ENCODE data around the gene ASB2. TPM values are rescaled to one million over a fixed set of nuclear protein-coding genes. Genes with fewer than 3 reads are reported as not detected.
A peak's percentile ranks its signal among the peaks of the same experiment; 100 is the strongest.

The ASB2 gene
- total RNA-seq, 1 donor from 2014 or later: 19.8 TPM

DNA sequence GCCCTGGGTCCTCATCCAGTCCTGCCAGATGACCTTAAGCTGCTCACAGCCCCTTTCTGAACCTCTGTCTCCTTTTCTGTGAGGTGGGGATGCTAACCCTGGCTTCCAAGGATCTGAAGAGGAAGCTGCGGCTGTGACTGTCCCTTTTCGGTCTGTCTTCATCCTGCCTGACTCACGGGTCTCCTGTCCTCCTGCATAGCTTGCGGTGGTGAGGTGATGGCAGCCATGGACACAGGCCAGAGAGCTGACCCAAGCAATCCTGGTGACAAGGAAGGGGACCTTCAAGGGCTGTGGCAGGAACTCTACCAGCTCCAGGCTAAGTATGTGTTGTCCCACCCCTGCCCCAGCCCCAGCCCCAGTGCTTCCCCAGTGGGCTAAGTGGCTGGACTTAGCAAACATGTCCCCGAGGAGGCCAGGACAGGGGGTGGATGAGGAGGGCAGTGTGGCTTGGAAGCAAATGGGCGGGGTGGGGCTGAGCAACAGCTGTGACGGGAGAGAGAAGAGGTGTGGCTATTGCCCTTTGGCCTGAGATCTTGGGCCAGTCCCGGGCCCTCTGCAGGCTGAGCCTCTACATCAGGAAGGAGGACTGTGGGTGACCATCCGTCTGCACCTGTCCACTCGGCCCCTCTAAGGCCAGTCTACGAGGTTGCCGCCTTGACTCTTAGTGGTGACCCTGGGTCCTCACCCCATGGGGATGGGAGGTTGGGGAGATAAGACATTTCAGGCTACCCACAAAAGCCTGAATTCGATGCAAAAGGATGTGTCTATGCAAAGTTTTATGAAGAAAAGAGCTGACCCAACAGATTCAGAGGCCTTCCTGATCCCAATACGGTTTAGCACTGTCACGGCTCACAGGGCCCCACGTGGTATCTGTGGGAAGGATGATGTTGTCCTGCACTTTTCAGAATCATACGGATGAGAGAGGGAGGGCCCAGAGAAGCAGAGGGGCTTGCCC is 21.8 kb upstream of the ASB2 start:
- no peaks in the 10 kb centered on the region for H3K36me3 Mint-ChIP-seq (ENCODE audit: low read depth)
- peaks cover 48% of the 10 kb centered on the region for H3K4me1 Mint-ChIP-seq (ENCODE audit: low read depth)
- peak overlapping the region; percentile 53 for H3K27ac Mint-ChIP-seq
- no peaks in the 10 kb centered on the region for H3K27me3 Mint-ChIP-seq (ENCODE audit: low read depth)
- no peak for DNase-seq (ENCODE audit: low spot score)
- H3K9me3 Mint-ChIP-seq: no peaks in the 10 kb centered on the region
- intact Hi-C loops (cut with micrococcal nuclease): loop anchor here (2.0 kb wide), 1 partner anchor 13 kb away; no protein-coding TSS in a partner anchor
- no peak overlapping the region for H3K4me3 Mint-ChIP-seq (ENCODE audit: low read depth)

DNA sequence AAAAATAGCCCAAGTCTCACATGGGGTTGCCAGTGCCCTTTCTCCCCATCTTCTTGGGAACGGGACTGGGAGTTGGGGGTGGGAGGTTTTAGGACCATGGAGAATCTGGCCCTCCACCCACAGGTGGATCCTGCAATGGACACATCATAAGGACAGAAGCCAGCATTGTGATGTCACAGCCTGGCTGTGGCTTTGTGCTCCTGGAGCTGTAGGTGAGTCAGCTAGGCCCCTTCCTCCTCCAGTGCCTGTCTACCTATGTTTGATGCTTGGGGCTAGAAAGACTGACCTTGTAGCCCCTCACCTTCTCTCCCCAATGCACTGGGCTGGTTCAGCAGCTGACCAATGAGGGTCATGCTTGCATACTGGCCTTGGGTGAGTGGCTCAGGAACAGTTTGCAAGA is 20.7 kb upstream of the ASB2 start, which contains the start of gene CCDC197:
Gene CCDC197 (plus strand): TSS at position 220 of the 400 bp plus-strand sequence. CDS start 831 bp downstream, outside the sequence.
- no peaks in the 10 kb centered on the region for H3K36me3 Mint-ChIP-seq (ENCODE audit: low read depth)
- no peaks in the 10 kb centered on the region for H3K9me3 Mint-ChIP-seq
- H3K4me1 Mint-ChIP-seq (ENCODE audit: low read depth): peaks cover 48% of the 10 kb centered on the region
- H3K27ac Mint-ChIP-seq: peak within 1 kb of the TSS; percentile 63
- intact Hi-C loops (cut with micrococcal nuclease): loop anchor here (2.0 kb wide), 1 partner anchor 14 kb away; no protein-coding TSS in a partner anchor
- no peak within 1 kb of the TSS for H3K4me3 Mint-ChIP-seq (ENCODE audit: low read depth)
- DNase-seq (ENCODE audit: low spot score): no peak
- no peaks in the 10 kb centered on the region for H3K27me3 Mint-ChIP-seq (ENCODE audit: low read depth)

- H3K36me3 Mint-ChIP-seq (ENCODE audit: low read depth): no peaks in the 10 kb centered on the region
- DNase-seq (ENCODE audit: low spot score): no peak
- intact Hi-C loops (cut with micrococcal nuclease): loop anchor here (2.0 kb wide), 1 partner anchor 15 kb away; no protein-coding TSS in a partner anchor
- H3K4me1 Mint-ChIP-seq (ENCODE audit: low read depth): peaks cover 39% of the 10 kb centered on the region
- H3K9me3 Mint-ChIP-seq: no peaks in the 10 kb centered on the region
- no peak overlapping the region for H3K4me3 Mint-ChIP-seq (ENCODE audit: low read depth)
- H3K27me3 Mint-ChIP-seq (ENCODE audit: low read depth): no peaks in the 10 kb centered on the region
- peak overlapping the region; percentile 51 for H3K27ac Mint-ChIP-seq
Observed at GRCh38 chr14:93996130-93996695, 19.8 kb upstream of the ASB2 start.

- intact Hi-C loops (cut with micrococcal nuclease): loop anchor here (1.0 kb wide), 1 partner anchor 19 kb away; the partner anchor contains the start of gene ASB2
- H3K27me3 Mint-ChIP-seq (ENCODE audit: low read depth): no peaks in the 10 kb centered on the region
- H3K36me3 Mint-ChIP-seq (ENCODE audit: low read depth): no peaks in the 10 kb centered on the region
- no peaks in the 10 kb centered on the region for H3K9me3 Mint-ChIP-seq
- H3K4me3 Mint-ChIP-seq (ENCODE audit: low read depth): no peak overlapping the region
- DNase-seq (ENCODE audit: low spot score): no peak
- H3K4me1 Mint-ChIP-seq (ENCODE audit: low read depth): peaks cover 39% of the 10 kb centered on the region
- H3K27ac Mint-ChIP-seq: peak overlapping the region; percentile 51
Observed at GRCh38 chr14:93994919-93995682, 18.7 kb upstream of the ASB2 start.

DNA sequence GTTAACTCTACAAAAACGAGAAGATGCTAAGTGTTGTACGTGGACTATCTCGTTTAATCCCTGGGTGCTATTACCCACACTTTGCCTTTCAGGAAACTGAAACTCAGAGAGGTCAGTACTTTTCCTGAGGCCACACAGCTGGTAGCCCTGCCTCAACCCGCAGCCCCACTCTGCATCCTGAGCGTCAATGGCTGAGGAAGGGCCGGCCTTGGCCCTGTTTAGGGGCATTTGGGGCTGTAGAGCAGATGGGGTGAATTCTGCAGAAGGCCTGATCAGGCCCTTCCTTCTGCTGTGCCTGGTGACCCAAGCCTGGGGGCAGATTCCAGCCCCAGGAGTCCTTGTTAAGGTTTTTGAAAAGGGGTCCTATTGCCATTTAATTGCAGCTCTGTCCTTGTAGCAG is 17.0 kb upstream of the ASB2 start:
- Mint-ChIP-seq H3K27ac (no peak overlapping the region), H3K27me3 (ENCODE audit: low read depth) (no peaks in the 10 kb centered on the region), H3K36me3 (ENCODE audit: low read depth) (no peaks in the 10 kb centered on the region), H3K4me1 (ENCODE audit: low read depth) (peaks cover 33% of the 10 kb centered on the region), H3K4me3 (ENCODE audit: low read depth) (no peak overlapping the region), H3K9me3 (no peaks in the 10 kb centered on the region)
- intact Hi-C loops (cut with micrococcal nuclease): no loop called here
- DNase-seq (ENCODE audit: low spot score): no peak

DNA sequence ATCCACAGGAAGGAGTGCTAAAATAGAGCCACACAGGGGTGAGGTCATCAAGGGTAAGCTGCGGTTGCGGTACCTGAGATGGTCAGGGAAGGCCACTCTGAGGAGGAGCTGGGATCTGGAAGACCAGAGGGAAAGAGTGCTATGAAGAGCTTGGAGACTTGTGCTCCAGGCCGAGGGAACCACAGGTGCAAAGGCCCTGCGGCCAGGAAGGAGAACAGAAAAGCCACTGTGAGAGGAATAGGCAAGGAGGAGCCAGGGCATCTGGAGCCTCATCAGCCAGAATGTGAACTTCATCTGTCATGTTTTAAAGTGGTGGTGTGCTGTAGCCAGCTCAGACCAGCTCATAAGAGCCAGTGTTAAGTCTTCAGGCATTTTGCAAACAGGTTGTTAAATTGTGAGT is 15.3 kb upstream of the ASB2 start:
- intact Hi-C loops (cut with micrococcal nuclease): no loop called here
- no peaks in the 10 kb centered on the region for H3K27me3 Mint-ChIP-seq (ENCODE audit: low read depth)

GRCh38 chr14:93991212-93991611 is 14.8 kb upstream of the ASB2 start:
- DNase-seq (ENCODE audit: low spot score): no peak
- Mint-ChIP-seq H3K4me1 (ENCODE audit: low read depth) (peaks cover 18% of the 10 kb centered on the region), H3K4me3 (ENCODE audit: low read depth) (no peak overlapping the region), H3K27me3 (ENCODE audit: low read depth) (no peaks in the 10 kb centered on the region), H3K9me3 (no peaks in the 10 kb centered on the region), H3K36me3 (ENCODE audit: low read depth) (no peaks in the 10 kb centered on the region), H3K27ac (no peak overlapping the region)
- intact Hi-C loops (cut with micrococcal nuclease): no loop called here

More for the DNA sequence above, 15.3 kb upstream of the ASB2 start:
- Mint-ChIP-seq H3K36me3 (ENCODE audit: low read depth) (no peaks in the 10 kb centered on the region), H3K9me3 (no peaks in the 10 kb centered on the region), H3K4me3 (ENCODE audit: low read depth) (no peak overlapping the region), H3K4me1 (ENCODE audit: low read depth) (peaks cover 18% of the 10 kb centered on the region), H3K27ac (no peak overlapping the region)
- no peak for DNase-seq (ENCODE audit: low spot score)

DNA sequence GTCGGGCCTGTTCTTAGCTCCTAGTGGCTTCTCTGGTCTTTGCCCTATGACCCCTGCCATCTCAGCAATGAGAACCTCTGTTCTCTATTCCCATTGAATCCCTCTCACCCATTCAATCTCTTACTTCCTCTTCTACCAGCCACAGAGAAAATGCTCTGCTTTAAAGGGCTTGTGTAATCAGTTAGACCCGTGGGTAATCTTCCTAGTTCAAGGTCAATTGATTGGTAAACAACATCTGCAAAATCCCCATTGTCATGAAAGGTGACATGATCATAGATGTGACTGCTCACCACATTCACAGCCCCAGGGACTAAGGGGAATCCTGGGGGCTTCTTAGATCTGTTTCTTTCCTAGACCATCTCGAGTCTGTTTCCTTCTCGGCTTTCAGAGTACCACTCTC is 13.6 kb upstream of the ASB2 start:
- peaks cover 9% of the 10 kb centered on the region for H3K4me1 Mint-ChIP-seq (ENCODE audit: low read depth)
- no peaks in the 10 kb centered on the region for H3K9me3 Mint-ChIP-seq
- H3K27me3 Mint-ChIP-seq (ENCODE audit: low read depth): no peaks in the 10 kb centered on the region
- no peak overlapping the region for H3K27ac Mint-ChIP-seq
- no peaks in the 10 kb centered on the region for H3K36me3 Mint-ChIP-seq (ENCODE audit: low read depth)
- intact Hi-C loops (cut with micrococcal nuclease): no loop called here
- H3K4me3 Mint-ChIP-seq (ENCODE audit: low read depth): no peak overlapping the region
- no peak for DNase-seq (ENCODE audit: low spot score)

DNA sequence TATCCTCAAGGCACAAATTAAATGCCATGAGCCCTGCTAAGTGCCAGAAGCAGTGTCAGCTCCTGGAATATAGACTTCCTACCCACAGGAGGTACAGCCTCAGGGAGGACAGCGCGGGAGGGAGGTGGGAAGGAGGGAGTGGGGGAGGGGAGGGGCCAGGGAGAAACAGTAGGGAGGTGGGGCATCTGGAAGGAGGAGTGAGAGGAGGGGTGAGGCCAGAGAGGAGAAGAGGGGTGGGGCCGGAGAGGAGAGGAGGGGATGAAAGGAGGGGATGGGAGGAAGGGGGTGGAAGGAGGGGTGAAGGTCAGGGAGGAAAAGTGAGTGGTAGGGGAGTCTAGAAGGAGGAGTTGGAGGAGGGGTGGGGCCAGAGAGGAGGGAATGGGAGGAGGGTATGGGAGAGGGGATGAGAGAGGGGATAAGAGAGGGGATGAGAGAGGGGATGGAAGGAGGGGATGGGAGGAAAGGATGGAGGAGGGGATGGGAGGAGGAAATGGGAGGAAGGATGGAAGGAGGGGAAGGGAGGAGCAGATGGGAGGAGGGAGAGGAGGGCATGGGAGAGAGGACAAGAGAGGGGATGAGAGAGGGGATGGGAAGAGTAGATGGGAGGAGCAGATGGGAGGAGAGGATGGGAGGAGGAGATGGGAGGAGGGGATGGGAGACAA is 11.6 kb upstream of the ASB2 start:
- DNase-seq (ENCODE audit: low spot score): no peak
- H3K4me3 Mint-ChIP-seq (ENCODE audit: low read depth): no peak overlapping the region
- peaks cover 10% of the 10 kb centered on the region for H3K4me1 Mint-ChIP-seq (ENCODE audit: low read depth)
- H3K36me3 Mint-ChIP-seq (ENCODE audit: low read depth): no peaks in the 10 kb centered on the region
- H3K27ac Mint-ChIP-seq: no peak overlapping the region
- no peaks in the 10 kb centered on the region for H3K9me3 Mint-ChIP-seq
- intact Hi-C loops (cut with micrococcal nuclease): no loop called here
- H3K27me3 Mint-ChIP-seq (ENCODE audit: low read depth): no peaks in the 10 kb centered on the region

DNA sequence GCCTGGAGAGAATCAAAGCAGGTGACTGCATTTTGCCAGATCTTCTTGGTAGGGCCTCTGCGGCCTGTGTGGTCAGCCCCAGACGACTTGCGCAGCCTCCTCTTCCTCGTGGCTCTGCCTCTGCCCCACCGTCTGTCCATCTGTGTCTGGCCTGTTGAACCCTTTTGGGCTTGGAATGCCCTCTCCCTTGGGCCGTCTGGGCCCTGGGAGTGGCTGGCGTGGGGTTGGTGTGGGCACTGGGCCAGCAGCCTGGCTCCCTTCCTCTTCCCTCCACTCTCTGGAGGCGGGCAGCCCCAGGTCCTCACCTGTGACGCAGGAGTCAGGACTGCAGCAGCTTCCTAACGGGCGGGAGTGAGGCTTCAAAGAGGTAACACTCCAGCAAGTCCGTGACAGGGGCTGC is 11.0 kb upstream of the ASB2 start:
- DNase-seq (ENCODE audit: low spot score): no peak
- intact Hi-C loops (cut with micrococcal nuclease): no loop called here
- Mint-ChIP-seq H3K4me1 (ENCODE audit: low read depth) (peaks cover 10% of the 10 kb centered on the region), H3K4me3 (ENCODE audit: low read depth) (no peak overlapping the region), H3K36me3 (ENCODE audit: low read depth) (no peaks in the 10 kb centered on the region), H3K9me3 (no peaks in the 10 kb centered on the region), H3K27ac (no peak overlapping the region), H3K27me3 (ENCODE audit: low read depth) (no peaks in the 10 kb centered on the region)

- intact Hi-C loops (cut with micrococcal nuclease): no loop called here
- Mint-ChIP-seq H3K36me3 (ENCODE audit: low read depth) (no peaks in the 10 kb centered on the region), H3K4me1 (ENCODE audit: low read depth) (peaks cover 10% of the 10 kb centered on the region), H3K4me3 (ENCODE audit: low read depth) (no peak overlapping the region), H3K9me3 (no peaks in the 10 kb centered on the region), H3K27ac (no peak overlapping the region), H3K27me3 (ENCODE audit: low read depth) (no peaks in the 10 kb centered on the region)
- no peak for DNase-seq (ENCODE audit: low spot score)
Observed at GRCh38 chr14:93986955-93987354, 10.6 kb upstream of the ASB2 start.

GRCh38 chr14:93984987-93985410 is 8.6 kb upstream of the ASB2 start:
- intact Hi-C loops (cut with micrococcal nuclease): no loop called here
- Mint-ChIP-seq H3K27me3 (ENCODE audit: low read depth) (no peaks in the 10 kb centered on the region), H3K4me3 (ENCODE audit: low read depth) (no peak overlapping the region), H3K27ac (no peak overlapping the region), H3K4me1 (ENCODE audit: low read depth) (peaks cover 18% of the 10 kb centered on the region), H3K9me3 (no peaks in the 10 kb centered on the region), H3K36me3 (ENCODE audit: low read depth) (peaks cover 2% of the 10 kb centered on the region)
- DNase-seq (ENCODE audit: low spot score): no peak

All from activated T-helper 2 cell treated with anti-CD3 and anti-CD28 coated beads, Interferon-gamma antibody, Interleukin-2, Interleukin-4, amounts not matched to agents 10 μg/mL and 5 μg/mL and 100 μg/mL, durations not matched to agents 14 hours and 24 hours and 36 hours (primary cell).